DMS79 treated with DMSO at 0.1 percent for 48 hours (cell line): ENCODE results near the gene FAM78B.

Source experiments
- DNase-seq: peaks from one replicate; lab custom pipeline; 2025; lab: John Stamatoyannopoulos, UW

Gene FAM78B

GRCh38 chr1:166166698-166167571, at the start of gene FAM78B:
FAM78B (minus strand) TSS chr1:166167001; CDS start chr1:166166248, 753 bp downstream.
- DNase-seq, result peak; percentile 25

GRCh38 chr1:166202546-166202945, 35.7 kb upstream of the FAM78B start:
- no peak for DNase-seq

GRCh38 chr1:166200743-166201142, 33.9 kb upstream of the FAM78B start:
- DNase-seq, result no peak

GRCh38 chr1:166197597-166197996, 30.8 kb upstream of the FAM78B start:
- no peak for DNase-seq

GRCh38 chr1:166197141-166197540, 30.3 kb upstream of the FAM78B start:
- DNase-seq, result no peak

GRCh38 chr1:166193057-166193698, 26.4 kb upstream of the FAM78B start:
- no peak for DNase-seq

- DNase-seq, result no peak
Measured at GRCh38 chr1:166190400-166190799, 23.6 kb upstream of the FAM78B start.

GRCh38 chr1:166189126-166189525, 22.3 kb upstream of the FAM78B start:
- DNase-seq, result no peak

- DNase-seq, result no peak
Measured at GRCh38 chr1:166185526-166185925, 18.7 kb upstream of the FAM78B start.

- no peak for DNase-seq
Measured at GRCh38 chr1:166184897-166185296, 18.1 kb upstream of the FAM78B start.

GRCh38 chr1:166184012-166184411, 17.2 kb upstream of the FAM78B start:
- DNase-seq, result no peak

- no peak for DNase-seq
Measured at GRCh38 chr1:166182281-166182680, 15.5 kb upstream of the FAM78B start.

- DNase-seq, result no peak
Measured at GRCh38 chr1:166176416-166176815, 9.6 kb upstream of the FAM78B start.

GRCh38 chr1:166175032-166175431, 8.2 kb upstream of the FAM78B start:
- no peak for DNase-seq

- no peak for DNase-seq
Measured at GRCh38 chr1:166174108-166174507, 7.3 kb upstream of the FAM78B start.

GRCh38 chr1:166172106-166172505, 5.3 kb upstream of the FAM78B start:
- no peak for DNase-seq

GRCh38 chr1:166170726-166171125, 3.9 kb upstream of the FAM78B start:
- DNase-seq, result no peak

- DNase-seq, result no peak
Measured at GRCh38 chr1:166170075-166170474, 3.3 kb upstream of the FAM78B start.

GRCh38 chr1:166169182-166169581, 2.4 kb upstream of the FAM78B start:
- no peak for DNase-seq

GRCh38 chr1:166167572-166167925, 748 bp upstream of the FAM78B start:
- no peak for DNase-seq

- no peak for DNase-seq
Measured at GRCh38 chr1:166166329-166166697, 488 bp downstream of the FAM78B start.

GRCh38 chr1:166165661-166166328, 1.0 kb downstream of the FAM78B start:
- DNase-seq, result no peak
